Cortex of kidney (tissue), 1 donor: ENCODE results near the gene MAP6.

Experiments used
- DNase-seq: peaks from one replicate; lab custom pipeline; 2025; lab: John Stamatoyannopoulos, UW

MAP6 gene

GRCh38 chr11:75667255-75667830 is 1.5 kb downstream of the MAP6 start:
- DNase-seq, result no peak

- no peak for DNase-seq
Measured at GRCh38 chr11:75665990-75666389, 2.8 kb downstream of the MAP6 start.

- no peak for DNase-seq
Measured at GRCh38 chr11:75665126-75665525, 3.7 kb downstream of the MAP6 start.

DNA sequence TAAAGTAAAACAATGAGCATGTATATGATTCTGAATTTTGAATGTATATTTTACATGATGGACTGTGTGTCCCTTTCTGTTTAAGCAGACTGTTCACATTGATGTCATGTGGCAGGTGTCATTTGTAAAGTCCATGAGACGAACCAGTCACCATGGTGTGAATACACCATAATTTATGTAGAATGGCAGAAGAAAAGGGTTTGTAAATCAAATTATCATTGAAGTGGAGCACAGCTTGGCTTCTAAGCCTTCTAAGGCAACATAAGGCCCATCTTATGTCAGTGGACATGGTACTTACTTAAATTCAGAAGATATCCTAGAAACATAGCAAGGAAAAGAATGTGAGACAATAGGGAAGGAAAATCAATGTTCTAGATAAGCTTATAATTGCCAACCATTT is 4.4 kb downstream of the MAP6 start:
- DNase-seq, result no peak

- no peak for DNase-seq
Measured at GRCh38 chr11:75663808-75664207, 5.0 kb downstream of the MAP6 start.

GRCh38 chr11:75659836-75660235 is 9.0 kb downstream of the MAP6 start:
- DNase-seq, result no peak

GRCh38 chr11:75656044-75656727 is 12.7 kb downstream of the MAP6 start:
- no peak for DNase-seq

DNA sequence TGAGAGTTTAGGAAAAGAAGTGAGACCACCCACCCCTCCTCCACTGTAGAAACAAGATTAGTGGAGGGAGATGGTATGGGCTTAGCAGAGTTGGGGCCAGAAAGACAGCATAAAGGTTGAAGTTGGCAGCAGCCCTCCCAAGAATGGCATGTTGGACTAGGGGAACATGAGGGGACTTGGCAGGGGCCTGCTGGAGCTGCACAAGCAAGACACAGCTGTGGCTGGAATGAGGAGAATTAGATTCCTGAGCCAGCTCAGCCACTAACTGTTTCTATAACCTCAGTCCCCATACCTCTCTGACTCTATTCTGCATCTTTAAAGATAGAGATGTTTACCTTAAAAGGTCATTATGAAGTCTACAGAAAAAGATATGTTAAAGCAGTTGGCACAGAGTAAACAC is 13.2 kb downstream of the MAP6 start:
- DNase-seq, result no peak

GRCh38 chr11:75654314-75654713 is 14.5 kb downstream of the MAP6 start:
- DNase-seq, result no peak

GRCh38 chr11:75653532-75653931 is 15.3 kb downstream of the MAP6 start:
- no peak for DNase-seq

DNA sequence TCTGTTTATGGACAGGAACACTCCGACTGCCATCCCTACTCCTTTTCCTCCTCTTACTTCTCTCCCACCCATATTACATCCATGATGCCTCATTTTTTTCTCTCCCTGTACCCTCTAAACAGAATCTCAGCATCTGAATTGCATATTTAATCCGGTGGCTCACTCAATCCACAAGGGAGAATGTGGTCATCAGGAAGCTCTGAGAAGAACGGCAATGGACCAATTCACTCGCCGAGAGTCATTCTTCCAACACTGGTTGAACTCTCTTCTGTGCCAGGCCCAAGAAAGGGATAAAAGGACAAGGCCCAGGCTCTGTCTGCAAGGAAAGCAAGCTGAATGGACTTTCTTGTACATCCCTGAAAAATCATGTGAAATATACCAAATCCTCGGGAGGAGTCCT is 15.9 kb downstream of the MAP6 start:
- DNase-seq, result no peak

- DNase-seq, result no peak
Measured at GRCh38 chr11:75651218-75651617, 17.6 kb downstream of the MAP6 start.

- DNase-seq, result no peak
Measured at GRCh38 chr11:75650167-75650723, 18.6 kb downstream of the MAP6 start.

GRCh38 chr11:75644946-75645345 is 23.9 kb downstream of the MAP6 start:
- DNase-seq, result no peak

- no peak for DNase-seq
Measured at GRCh38 chr11:75644370-75644769, 24.5 kb downstream of the MAP6 start.

- DNase-seq, result no peak
Measured at GRCh38 chr11:75642402-75643113, 26.3 kb downstream of the MAP6 start.

DNA sequence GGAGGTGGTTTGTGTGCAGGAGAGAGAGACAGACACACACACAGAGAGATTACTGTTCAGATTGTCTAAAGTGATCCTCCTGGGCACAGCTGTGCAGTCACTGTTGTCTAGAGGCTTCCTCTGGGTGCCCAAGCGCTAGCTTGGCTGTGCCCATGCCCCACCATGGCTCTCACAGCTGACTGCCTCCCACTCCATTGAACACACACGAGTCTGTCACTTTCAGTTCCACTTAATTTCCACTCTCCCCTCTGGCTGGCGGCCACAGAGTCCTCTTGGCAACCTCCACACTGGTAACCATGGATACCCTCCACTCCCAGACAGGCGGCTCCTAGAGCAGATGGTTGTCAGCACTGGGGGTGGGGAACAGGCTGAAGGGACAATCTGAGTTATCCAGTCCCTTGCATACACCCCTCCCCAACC is 29.1 kb downstream of the MAP6 start:
- DNase-seq, result no peak

GRCh38 chr11:75637998-75638397 is 30.8 kb downstream of the MAP6 start:
- no peak for DNase-seq

- no peak for DNase-seq
Measured at GRCh38 chr11:75635066-75635862, 33.6 kb downstream of the MAP6 start.

GRCh38 chr11:75633409-75634066 is 35.3 kb downstream of the MAP6 start:
- no peak for DNase-seq

DNA sequence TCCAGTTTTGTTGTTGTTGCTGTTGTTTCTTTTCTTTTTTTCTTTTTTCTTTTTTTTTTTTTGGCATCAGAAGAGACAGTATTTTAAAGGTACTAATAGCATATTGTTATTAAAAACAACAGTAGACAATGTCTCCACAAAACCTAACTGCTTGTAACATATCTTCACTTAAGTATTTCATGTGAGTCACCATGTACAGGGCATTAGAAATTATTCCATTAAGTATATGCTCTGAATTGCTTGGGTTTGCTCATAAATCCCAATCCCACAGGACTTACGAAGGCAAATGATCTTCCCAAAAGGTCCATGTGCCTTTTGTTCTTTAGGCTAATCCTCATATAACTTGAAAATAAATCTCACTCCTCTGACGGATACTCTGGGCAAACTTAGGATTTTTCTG is 35.9 kb downstream of the MAP6 start:
- no peak for DNase-seq

- no peak for DNase-seq
Measured at GRCh38 chr11:75632450-75632849, 36.4 kb downstream of the MAP6 start.
